GM08714 (cell line): ENCODE results near the gene CAMK4.
"Not testable (repeated sequence)": the region's sequence is repeated elsewhere in the genome, so short reads cannot be mapped to it uniquely, and the experiment has no call there.

Source experiments
- H3K4me3 ChIP-seq: fragments of 200-500 bp; sonication (Bioruptor generic); 2 replicates; pipeline ENCODE4 v1.5.1; 2014; ENCODE audit warnings: mild to moderate bottlenecking, low read length, inconsistent platforms
- ZNF274 ChIP-seq: IDR thresholded peaks from 2 replicates; pipeline ENCODE4 v1.6.1; 2012; ENCODE audit warnings: mild to moderate bottlenecking, low read depth, low read length

CAMK4 gene

DNA sequence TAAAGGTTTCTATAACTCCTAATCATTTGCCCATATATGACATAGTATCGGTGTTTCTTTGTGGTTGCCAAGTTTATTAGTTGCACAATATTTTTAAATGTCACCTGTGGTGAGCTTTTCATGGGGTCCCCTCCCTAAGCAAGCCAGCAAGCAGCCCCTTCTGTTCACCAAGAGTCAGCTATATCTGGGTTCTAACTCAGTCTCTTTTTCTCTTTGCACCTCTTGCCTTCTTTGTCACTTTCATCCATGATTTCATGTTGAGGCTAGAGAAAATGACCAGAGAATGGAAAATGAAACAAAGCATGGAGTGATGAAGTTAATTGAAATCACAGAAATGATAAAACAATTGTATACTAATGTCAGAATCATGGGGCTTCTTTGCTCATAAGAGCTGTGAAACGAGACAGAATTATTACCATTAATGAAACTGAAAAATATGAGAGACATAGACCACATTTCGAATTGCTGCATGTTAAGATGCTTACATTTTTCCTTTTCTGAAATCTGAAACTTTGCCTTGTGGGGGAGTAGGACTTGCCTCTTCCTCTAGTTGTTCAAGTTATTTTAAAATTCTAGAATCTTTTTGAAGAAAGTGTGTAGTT, 75.7 kb downstream of the CAMK4 start:
- H3K4me3 ChIP-seq, result no peak overlapping the region

DNA sequence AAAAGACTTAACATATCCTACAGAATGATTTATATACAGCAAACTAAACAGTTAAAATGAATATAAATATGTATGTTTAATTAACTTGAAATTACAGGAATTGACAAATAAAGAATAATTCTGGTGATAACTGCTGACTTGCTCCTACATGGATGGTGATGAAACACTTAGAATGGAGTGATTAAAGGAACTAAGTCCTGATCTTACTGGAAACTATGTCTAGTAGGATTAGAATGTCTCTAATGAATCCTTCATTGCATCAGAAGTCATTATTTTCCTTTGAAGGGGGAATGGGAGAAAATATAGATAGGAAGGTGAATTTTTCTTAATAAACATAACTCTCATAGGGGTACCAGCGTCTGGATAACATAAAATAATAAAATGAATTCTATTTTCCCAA, 77.1 kb downstream of the CAMK4 start:
- TF ChIP-seq ZNF274, result no peak
- H3K4me3 ChIP-seq, result no peak overlapping the region

More for the DNA sequence above, 75.7 kb downstream of the CAMK4 start:
- no peak for TF ChIP-seq ZNF274

DNA sequence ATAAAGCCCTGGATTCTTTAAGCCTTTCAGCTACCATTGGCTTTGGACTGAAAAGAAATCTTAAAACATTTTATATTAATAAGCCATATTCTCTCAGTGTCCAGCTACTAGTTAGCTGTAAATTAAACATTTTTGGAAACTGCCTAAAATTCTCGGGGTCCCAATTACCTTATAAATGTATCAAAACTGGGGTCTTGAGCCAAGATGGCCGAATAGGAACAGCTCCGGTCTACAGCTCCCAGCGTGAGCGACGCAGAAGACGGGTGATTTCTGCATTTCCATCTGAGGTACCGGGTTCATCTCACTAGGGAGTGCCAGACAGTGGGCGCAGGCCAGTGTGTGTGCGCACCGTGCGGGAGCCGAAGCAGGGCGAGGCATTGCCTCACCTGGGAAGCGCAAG, 77.9 kb downstream of the CAMK4 start:
- H3K4me3 ChIP-seq, result not testable (repeated sequence)

DNA sequence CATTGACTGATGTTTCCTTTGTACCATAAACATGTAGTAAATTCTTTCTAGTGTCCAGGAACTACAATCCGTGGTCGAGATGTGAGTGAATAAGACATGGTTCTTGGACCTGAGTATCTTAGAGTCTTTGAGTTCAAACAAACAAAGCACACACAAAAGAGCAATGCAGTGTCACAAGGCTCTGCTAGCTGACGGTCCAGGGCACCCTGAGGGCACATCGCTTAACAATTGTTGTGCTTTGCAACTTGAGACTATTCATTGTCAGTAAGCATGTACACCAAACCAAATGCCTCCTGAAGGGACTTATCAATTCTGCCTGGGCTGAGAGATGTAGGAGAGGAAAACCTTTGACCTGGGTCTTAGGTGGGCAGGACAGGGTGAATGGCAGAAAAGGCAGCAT, 84.8 kb downstream of the CAMK4 start:
- no peak overlapping the region for H3K4me3 ChIP-seq
- TF ChIP-seq ZNF274, result no peak

DNA sequence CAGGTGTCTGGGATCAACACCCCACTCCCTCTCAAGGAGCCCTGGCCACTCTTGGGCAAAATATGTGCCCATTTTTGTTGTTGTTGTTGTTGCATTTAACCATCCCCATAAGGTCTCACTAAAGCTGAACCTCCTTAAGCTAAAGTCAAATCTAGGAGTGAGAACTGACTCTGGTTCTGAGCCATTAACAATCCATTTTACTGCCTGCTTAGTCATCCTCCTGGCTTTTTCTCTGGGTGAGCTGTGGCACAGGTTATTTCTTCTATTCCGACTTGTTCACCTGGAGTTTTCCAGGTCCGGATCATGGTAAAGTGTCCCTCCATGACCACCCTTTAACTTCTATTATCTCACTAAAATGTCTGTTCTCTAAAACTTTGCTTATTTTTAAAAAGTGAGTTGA, 85.2 kb downstream of the CAMK4 start:
- no peak overlapping the region for H3K4me3 ChIP-seq
- no peak for TF ChIP-seq ZNF274

DNA sequence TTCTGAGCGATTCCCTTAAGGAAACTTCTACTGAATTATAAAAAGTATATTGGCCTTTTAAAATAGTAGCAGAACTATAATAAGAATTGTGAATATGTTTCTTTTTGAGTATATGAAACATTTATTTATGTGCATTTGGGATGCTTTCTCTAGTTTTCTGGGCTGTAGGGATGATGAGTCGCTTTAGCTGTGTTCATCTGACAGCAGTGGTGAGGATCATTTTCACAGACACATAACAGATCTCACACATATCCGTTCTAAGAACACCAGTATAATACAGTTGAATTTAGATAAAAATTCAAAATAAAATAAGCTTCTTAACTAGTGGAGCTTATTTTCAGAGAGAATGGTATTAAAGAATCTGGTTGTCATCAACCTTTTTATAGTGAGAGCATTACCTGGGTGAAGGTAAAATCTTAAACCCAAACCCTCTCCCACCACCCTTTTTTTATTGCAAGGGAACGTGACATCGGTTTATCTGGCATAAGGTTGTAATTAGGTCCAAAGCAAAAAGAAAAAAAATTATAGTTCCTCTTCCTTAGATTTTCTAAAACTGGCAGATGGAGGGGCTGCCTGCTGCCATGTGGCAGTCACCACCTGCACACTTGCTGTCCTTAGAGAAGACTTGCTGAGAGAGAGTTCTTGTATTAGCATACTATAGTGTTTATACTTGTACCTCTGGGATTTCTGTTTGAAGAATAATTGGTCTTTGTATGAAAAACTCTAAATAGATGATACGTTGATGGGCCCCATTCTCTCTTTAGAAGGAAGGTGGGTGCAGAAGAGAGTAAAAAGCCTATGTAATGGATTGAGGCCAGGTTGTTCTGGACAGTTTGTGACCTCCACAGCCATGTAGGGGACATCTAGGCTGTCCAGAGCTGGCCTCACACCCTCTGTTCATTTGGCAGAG, 86.8 kb downstream of the CAMK4 start:
- no peak for TF ChIP-seq ZNF274

DNA sequence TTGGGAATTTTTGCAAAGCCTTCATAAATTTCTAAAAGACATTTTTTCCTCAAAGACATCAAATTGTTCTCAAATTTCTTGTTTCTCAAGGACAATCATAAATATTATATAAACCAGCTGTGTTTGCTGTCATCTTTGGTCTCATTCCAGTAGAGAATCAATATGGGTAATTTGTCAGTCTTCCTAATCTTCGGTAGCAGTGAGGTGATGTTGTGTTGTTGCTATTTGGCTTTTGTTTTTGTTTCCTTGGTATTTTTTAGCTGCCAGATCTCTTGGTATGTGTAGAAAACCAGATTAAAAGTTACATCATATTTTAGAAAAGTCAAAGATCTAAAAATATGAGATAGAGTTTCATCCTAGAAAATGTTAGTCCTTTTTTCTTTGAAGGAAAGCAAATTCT, 87.5 kb downstream of the CAMK4 start:
- H3K4me3 ChIP-seq, result no peak overlapping the region
- TF ChIP-seq ZNF274, result no peak

More for the DNA sequence above, 86.8 kb downstream of the CAMK4 start:
- H3K4me3 ChIP-seq, result no peak overlapping the region

DNA sequence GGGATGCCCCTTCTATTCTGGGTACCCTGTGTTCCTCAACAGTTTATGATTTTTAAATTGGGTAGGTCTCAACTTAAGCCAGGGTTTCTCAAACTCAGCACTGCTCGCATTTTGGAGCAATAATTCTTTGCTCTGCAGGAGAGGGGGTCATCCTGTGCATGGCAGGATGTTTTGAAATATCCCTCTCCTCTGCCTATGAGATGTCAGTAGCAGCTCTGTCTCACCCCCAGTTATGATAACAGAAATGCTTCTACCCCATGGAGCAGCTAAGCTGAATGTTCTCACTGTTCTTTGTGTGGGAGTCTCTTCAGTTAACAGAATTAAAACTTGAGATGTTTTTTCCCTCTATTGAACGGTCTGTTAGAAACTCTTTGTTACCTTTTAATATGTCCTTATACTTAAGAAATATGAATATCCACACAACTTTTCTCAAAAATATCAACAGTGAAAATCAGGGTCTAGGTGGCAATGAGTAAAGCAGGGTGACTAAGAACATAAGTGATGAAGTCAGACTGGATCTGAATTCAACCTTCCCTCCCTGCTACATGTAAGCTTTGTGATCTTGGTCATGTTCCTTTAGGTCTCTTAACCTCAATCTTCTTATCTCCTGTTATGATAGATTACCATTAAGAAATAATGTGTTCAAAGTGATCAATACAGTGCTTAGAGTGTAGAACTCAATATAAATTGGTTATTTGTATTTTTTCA, 89.0 kb downstream of the CAMK4 start:
- H3K4me3 ChIP-seq, result no peak overlapping the region
- TF ChIP-seq ZNF274, result no peak

DNA sequence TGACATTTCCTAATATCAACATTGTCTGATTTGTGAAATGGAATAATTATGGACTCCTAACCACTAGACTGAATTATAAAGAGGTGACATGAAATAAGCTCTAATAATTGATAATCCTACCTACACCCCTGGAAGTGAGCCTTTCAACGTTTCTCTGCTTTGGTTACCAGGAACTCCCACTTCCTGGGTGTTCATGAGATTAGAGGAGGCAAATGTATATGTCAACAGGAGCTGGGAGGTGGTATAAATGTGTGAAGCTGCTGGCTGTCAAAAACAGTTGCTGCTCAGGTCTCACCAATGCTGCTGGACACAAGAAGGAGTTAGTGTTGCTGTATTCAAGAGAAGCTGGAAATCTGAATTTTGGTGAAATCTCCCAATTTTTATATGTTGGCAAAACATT, 96.8 kb downstream of the CAMK4 start:
- TF ChIP-seq ZNF274, result no peak
- no peak overlapping the region for H3K4me3 ChIP-seq

DNA sequence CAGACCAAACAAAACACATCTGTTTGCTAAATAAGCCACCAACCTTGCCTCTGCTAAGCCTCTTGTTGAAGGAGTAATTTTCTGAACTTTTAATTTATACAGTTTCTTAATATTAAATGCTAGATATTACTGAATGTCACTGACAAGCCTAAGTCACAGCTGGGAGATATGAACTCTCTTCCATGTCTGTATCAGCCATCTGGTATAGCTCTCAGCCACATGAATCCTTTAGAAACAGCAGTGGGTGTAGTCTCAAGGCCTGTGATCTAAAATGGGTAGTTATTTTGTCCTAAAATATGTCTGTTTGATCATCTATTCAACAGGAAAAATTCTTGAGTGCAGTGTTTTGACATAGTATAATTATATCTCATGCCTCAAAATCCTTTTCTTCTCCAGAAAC, 97.2 kb downstream of the CAMK4 start:
- no peak for TF ChIP-seq ZNF274
- no peak overlapping the region for H3K4me3 ChIP-seq

DNA sequence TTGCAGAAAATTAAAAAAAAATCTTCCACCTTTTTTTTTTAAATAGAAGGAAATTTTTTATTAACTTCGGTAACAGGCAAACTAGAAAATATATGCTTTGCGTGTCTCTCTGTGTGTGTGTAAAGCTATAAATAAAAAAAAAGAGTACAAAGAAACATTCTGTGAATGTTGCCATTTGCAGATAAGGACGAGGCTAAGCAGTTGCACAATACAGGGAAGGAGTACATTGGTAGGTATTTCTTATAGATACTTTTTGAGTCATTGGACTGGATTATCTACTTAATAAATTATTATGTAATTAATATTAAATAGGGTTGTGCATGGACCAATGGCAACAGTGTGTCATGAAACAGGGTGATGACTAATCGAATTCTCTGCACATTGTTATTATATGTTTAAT, 102.4 kb downstream of the CAMK4 start:
- TF ChIP-seq ZNF274, result no peak
- H3K4me3 ChIP-seq, result no peak overlapping the region

DNA sequence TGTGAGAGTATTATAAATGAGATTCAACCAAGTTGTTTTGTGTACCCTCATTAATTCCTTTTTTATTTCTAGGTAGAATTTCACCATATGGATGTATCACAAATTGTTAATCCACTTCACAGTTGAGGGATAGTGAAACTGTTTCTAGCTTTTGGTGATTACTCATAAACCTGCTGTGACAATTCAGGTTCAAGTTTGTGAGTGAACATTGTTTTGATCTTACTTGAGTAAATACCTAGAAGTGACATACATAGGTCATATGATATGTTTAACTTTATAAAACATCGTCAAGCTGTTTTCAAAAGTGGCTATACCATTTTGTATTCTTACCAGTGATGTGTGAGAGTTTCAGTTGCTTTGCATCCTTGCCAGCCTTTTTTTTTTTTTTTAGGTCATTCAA, 112.9 kb downstream of the CAMK4 start:
- TF ChIP-seq ZNF274, result no peak
- no peak overlapping the region for H3K4me3 ChIP-seq

DNA sequence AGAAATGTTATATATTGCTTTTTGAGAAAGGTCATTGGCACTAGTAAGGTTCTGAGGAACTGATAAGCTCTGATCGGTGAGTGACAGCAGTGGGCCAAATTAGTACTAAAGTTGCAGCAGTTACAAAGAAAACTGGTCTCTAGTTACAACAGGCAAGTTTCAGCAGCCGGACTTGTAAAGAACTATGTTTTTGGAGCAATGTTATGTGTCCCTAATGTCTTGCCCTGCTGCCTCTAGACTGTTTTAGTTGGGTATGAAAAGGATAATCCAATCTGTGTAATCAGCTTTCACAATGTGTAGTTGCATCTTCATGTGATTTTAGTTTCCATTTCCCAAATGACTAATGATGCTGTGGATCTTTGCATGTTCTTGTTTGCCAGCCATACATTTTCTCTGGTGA, 113.5 kb downstream of the CAMK4 start:
- TF ChIP-seq ZNF274, result no peak

DNA sequence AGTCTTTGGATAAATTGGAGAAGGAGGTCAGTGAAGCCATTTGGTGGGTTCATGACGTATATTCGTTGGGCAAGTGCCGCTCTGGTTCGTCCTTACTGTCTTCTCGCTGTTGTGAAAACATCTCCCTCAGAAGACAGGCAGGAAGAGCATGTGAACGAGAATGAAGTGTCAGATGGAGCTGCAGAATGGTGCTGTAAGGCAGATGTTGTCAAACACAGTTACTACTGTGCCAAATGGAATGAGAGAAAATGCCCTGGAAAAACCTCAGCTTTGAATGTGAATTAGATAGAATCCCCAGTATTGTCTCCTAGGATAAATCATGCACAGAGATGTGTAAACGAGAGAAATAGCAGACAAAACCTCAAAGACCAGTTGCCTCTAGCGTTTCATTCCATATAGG, 121.5 kb downstream of the CAMK4 start:
- no peak for TF ChIP-seq ZNF274

More for the DNA sequence above, 113.5 kb downstream of the CAMK4 start:
- H3K4me3 ChIP-seq, result no peak overlapping the region

DNA sequence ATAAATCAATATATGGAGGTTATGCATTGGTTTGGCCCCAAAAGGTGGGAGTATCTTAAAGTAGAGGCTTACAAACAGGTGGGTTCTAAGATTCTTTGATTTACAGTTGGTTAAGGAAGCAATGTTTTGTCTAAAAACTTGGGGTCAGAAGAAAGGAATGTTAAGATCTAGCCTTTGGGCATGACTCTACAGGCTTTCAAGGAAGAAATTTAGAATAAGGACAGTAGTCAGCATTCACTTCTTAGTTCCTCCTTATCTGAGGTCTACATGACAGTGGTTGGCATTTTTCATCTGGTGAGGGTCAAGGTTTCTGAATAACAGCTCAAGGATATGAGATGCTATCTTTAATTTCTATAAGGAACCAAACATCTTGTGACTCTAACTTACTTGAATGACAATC, 122.8 kb downstream of the CAMK4 start:
- no peak for TF ChIP-seq ZNF274
- H3K4me3 ChIP-seq, result no peak overlapping the region

More for the DNA sequence above, 121.5 kb downstream of the CAMK4 start:
- H3K4me3 ChIP-seq, result no peak overlapping the region
